ENCODE measurements around the gene USP46. TPM values are rescaled to one million over a fixed set of nuclear protein-coding genes. Genes with fewer than 3 reads are reported as not detected.

USP46 gene
- total RNA-seq, 1 donor from 2014 or later: 9.8 TPM

Other genes starting within 250 kb of the USP46 start
- gene ERVMER34-1, start 92.1 kb upstream of the USP46 start, total RNA-seq: 0.15 and 0.23 TPM in 2 replicates
- gene RASL11B, start 203.0 kb upstream of the USP46 start, total RNA-seq: 0.58 TPM in 1 of 2 replicates, not detected in the other